Body of pancreas (tissue), 4 donors: ENCODE data around the gene CDH11. TPM values are rescaled to one million over a fixed set of nuclear protein-coding genes. Genes with fewer than 3 reads are reported as not detected.

Experiments used
- ATAC-seq: fragments of 150-250 bp; one replicate; pipeline ENCODE4 v1.9.1; 2016
- DNase-seq, 4 donors: peaks; one replicate each; pipeline ENCODE4 v3.0.0-alpha.2; 2019
- H3K27ac ChIP-seq, 4 donors: fragments of 200-600 bp; sonication (generic); 1 replicate in 3 of 4; 2 replicates in 1 of 4; pipeline versions ENCODE4 v1.5.1 to v1.6.1; 2016 to 2019; ENCODE audit warnings: mild to moderate bottlenecking in 1 of 4, mixed read lengths in 1 of 4, moderate library complexity in 1 of 4
- H3K27me3 ChIP-seq, 2 donors: fragments of 200-600 bp; sonication (generic); one replicate each; pipeline ENCODE4 v1.6.0; 2016; ENCODE audit warnings: mild to moderate bottlenecking in 1 of 2
- H3K36me3 ChIP-seq, 2 donors: fragments of 200-600 bp; sonication (generic); replicated peaks in 1 of 2; 2 replicates each; pipeline ENCODE4 v1.5.1; 2016; ENCODE audit warnings: low read depth in 2 of 2; ENCODE audit not compliant: insufficient read depth in 1 of 2
- H3K4me1 ChIP-seq: fragments of 200-600 bp; sonication (generic); one replicate; pipeline ENCODE4 v1.6.0; 2016
- H3K4me3 ChIP-seq, 2 donors: fragments of 200-600 bp; sonication (generic); 1 replicate in 1 of 2; 2 replicates in 1 of 2; pipeline ENCODE4 v1.5.1; 2016 to 2019
- H3K9me3 ChIP-seq, 3 donors: fragments of 200-600 bp; sonication (generic); 1 replicate in 2 of 3; 2 replicates in 1 of 3; pipeline ENCODE4 v1.5.1; 2016
- POLR2A ChIP-seq, 3 donors: fragments of 450-650 bp; IDR thresholded peaks; one replicate each; pipeline ENCODE4 v1.6.1; 2016; ENCODE audit warnings: antibody characterized with exemption in 3 of 3, mild to moderate bottlenecking in 2 of 3
- WGBS, 2 donors: methylation state at CpG; one replicate each; pipeline ENCODE4 v1.1.5; 2017; 5-methylcytosine and 5-hydroxymethylcytosine counted together
- intact Hi-C: fragments of 100-400 bp; cut with DNase I; formaldehyde crosslinking; loops from one replicate; pipeline ENCODE4 v1.15.1; 2023
- total RNA-seq, 2 donors: library from RNA; depleted of rRNA; stranded (reverse); fragments of >200 nt; gene quantifications; one replicate each; pipeline ENCODE4 v1.1.0, GENCODE V29; 2016
- TF ChIP-seq, protein P1 (sequence below), 7 experiments: fragments of 450-650 bp in 4 of 7; fragments of 200-600 bp in 3 of 7; sonication (generic) in 3 of 7; IDR thresholded peaks; one replicate each; pipeline ENCODE4 v1.5.1; 2016 to 2019; ENCODE audit warnings: antibody characterized with exemption in 7 of 7

CDH11 gene
- total RNA-seq, 2 donors from 2014 or later = 8.6 to 17.6 TPM

DNA sequence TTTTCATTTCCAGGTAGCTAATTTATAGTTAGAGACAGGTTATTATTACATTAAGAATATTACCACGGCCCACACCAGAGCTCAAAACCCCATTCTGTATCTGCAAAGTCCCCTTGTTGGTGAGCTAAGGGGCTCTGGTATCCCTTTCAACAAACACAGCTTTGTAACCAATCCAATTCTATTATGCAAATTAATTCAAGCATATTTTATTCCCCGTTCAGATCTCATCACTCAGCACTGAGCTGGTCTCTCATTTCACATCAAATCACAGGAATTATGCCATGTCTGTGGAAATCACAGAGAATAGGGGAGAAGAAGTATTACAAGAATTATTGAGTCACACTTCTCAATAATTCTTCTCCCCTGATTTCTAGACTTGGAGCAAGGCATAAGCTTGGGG, 111.7 kb downstream of the CDH11 start:
- Histone ChIP-seq H3K27me3 (no peaks in the 10 kb centered on the region), H3K4me1 (no peaks in the 10 kb centered on the region), H3K4me3 (no peak overlapping the region), H3K36me3 (no peaks in the 10 kb centered on the region), H3K9me3 (no peaks in the 10 kb centered on the region), H3K27ac (no peak overlapping the region)
- ATAC-seq (no peak), DNase-seq (no peak)
- TF ChIP-seq, protein P1, sequence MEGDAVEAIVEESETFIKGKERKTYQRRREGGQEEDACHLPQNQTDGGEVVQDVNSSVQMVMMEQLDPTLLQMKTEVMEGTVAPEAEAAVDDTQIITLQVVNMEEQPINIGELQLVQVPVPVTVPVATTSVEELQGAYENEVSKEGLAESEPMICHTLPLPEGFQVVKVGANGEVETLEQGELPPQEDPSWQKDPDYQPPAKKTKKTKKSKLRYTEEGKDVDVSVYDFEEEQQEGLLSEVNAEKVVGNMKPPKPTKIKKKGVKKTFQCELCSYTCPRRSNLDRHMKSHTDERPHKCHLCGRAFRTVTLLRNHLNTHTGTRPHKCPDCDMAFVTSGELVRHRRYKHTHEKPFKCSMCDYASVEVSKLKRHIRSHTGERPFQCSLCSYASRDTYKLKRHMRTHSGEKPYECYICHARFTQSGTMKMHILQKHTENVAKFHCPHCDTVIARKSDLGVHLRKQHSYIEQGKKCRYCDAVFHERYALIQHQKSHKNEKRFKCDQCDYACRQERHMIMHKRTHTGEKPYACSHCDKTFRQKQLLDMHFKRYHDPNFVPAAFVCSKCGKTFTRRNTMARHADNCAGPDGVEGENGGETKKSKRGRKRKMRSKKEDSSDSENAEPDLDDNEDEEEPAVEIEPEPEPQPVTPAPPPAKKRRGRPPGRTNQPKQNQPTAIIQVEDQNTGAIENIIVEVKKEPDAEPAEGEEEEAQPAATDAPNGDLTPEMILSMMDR (IDR thresholded peaks at IDR 0.05) = no peak
- no peak for TF ChIP-seq POLR2A (IDR thresholded peaks at IDR 0.05)
- intact Hi-C loops = no loop called here
- WGBS, 2 donors = 9 to 12% methylated on average over 2 of the region's 2 CpGs

DNA sequence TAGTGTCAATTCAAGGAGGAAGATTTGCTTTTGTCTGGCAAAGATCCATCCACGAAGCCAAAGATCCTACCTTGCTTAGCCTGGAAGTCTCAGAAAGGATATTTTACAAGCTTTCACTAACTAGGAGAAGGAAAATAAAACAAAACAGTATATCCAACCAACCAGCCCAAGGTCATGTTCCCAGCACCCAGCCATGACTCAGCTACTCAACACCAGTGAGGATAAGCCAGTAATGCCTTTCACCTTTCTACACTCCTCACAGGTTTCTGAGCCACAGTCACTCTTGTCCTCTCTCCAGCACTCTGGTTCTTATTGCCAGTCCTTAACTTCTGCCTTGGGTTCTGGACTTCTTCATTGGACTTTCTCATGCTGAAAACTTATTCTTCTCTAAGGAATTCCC, 116.2 kb downstream of the CDH11 start:
- H3K27me3 ChIP-seq = no peaks in the 10 kb centered on the region
- H3K4me3 ChIP-seq = no peak overlapping the region
- 53 to 54% methylated on average over 1 of the region's 1 CpG for WGBS, 2 donors
- no peaks in the 10 kb centered on the region for H3K9me3 ChIP-seq
- TF ChIP-seq, protein P1 (IDR thresholded peaks at IDR 0.05) = no peak
- TF ChIP-seq POLR2A (IDR thresholded peaks at IDR 0.05) = no peak
- no peaks in the 10 kb centered on the region for H3K36me3 ChIP-seq
- intact Hi-C loops = no loop called here
- ATAC-seq (no peak), DNase-seq (no peak)
- H3K4me1 ChIP-seq = no peaks in the 10 kb centered on the region
- no peak overlapping the region for H3K27ac ChIP-seq

GRCh38 chr16:65004570-65004969, 117.3 kb downstream of the CDH11 start:
- H3K9me3 ChIP-seq = no peaks in the 10 kb centered on the region
- no peak overlapping the region for H3K4me3 ChIP-seq
- ATAC-seq = no peak

GRCh38 chr16:65003621-65004020, 118.2 kb downstream of the CDH11 start:
- intact Hi-C loops = no loop called here
- TF ChIP-seq, protein P1 (IDR thresholded peaks at IDR 0.05) = no peak
- TF ChIP-seq POLR2A (IDR thresholded peaks at IDR 0.05) = no peak
- DNase-seq = no peak

More at GRCh38 chr16:65004570-65004969, 117.3 kb downstream of the CDH11 start:
- Histone ChIP-seq H3K27me3 (no peaks in the 10 kb centered on the region), H3K4me1 (no peaks in the 10 kb centered on the region), H3K36me3 (no peaks in the 10 kb centered on the region), H3K27ac (no peak overlapping the region)
- WGBS, 2 donors = 71 to 73% methylated on average over 4 to 16 of the region's 16 CpGs
- intact Hi-C loops = no loop called here
- no peak for TF ChIP-seq POLR2A (IDR thresholded peaks at IDR 0.05)
- TF ChIP-seq, protein P1 (IDR thresholded peaks at IDR 0.05) = no peak
- DNase-seq = no peak

DNA sequence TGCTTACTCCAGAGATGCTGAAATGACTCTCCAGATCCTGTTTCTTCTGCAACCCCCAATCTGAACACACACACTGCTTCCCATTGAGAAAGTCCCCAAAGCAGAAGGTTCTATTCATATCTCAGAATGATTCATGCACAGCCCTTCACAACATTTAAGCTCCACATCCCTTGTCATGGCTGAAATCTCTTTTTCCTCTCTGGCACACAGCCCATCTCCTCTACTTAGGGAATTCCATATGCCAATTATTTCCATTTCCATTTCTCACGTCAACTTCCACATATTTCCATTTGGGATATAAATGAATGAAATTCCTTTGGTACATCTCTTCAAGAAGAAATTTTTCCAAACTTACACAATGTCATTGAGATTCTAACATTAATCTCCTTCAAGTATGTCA, 119.6 kb downstream of the CDH11 start:
- no peaks in the 10 kb centered on the region for H3K36me3 ChIP-seq
- H3K4me1 ChIP-seq = no peaks in the 10 kb centered on the region
- H3K9me3 ChIP-seq = no peaks in the 10 kb centered on the region
- H3K27ac ChIP-seq = no peak overlapping the region
- H3K4me3 ChIP-seq = no peak overlapping the region
- 31 to 38% methylated on average over 1 of the region's 1 CpG for WGBS, 2 donors
- no peaks in the 10 kb centered on the region for H3K27me3 ChIP-seq
- DNase-seq (no peak), ATAC-seq (no peak)
- intact Hi-C loops = no loop called here
- TF ChIP-seq POLR2A (IDR thresholded peaks at IDR 0.05) = no peak
- TF ChIP-seq, protein P1 (IDR thresholded peaks at IDR 0.05) = no peak

More at GRCh38 chr16:65003621-65004020, 118.2 kb downstream of the CDH11 start:
- H3K27me3 ChIP-seq = no peaks in the 10 kb centered on the region
- no peaks in the 10 kb centered on the region for H3K9me3 ChIP-seq
- H3K4me1 ChIP-seq = no peaks in the 10 kb centered on the region
- H3K27ac ChIP-seq = no peak overlapping the region
- ATAC-seq = no peak
- no peaks in the 10 kb centered on the region for H3K36me3 ChIP-seq
- no peak overlapping the region for H3K4me3 ChIP-seq
